ENCODE data around the gene BANP. TPM values are rescaled to one million over a fixed set of nuclear protein-coding genes. Genes with fewer than 3 reads are reported as not detected.
"Not testable (repeated sequence)": the region's sequence is repeated elsewhere in the genome, so short reads cannot be mapped to it uniquely, and the experiment has no call there.

The BANP gene
- total and polyA plus RNA-seq, 2 experiments from 2014 or later = 22.8 to 23.8 TPM

DNA sequence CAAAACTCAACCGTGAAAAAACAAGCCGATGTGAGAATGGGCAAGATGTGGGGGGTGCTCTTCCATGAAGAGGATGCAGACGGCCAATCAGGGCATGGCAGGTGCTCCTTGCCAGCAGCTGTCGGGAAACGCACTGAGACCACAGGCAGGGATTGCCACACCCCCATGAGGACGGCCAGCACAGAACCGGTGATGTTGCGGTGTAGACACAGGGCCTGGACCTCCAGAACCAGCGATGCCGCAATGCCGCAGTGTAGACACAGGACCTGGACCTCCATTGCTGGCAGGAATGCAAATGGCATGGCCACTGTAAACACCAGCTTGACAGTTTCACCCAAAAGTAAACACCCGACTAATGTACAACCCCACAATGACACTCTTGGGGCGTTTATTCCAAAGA is 164.9 kb downstream of the BANP start:
- 92% methylated on average over 13 of the region's 13 CpGs for whole genome bisulfite sequencing (ENCODE audit: low lambda C conversion rate, missing lambda C conversion rate)
- no peaks in the 10 kb centered on the region for H3K79me2 ChIP-seq
- no peaks in the 10 kb centered on the region for H3K9me3 ChIP-seq (ENCODE audit: low read depth)
- no peak for DNase-seq (ENCODE audit: low spot score)
- H3K4me2 ChIP-seq = no peak overlapping the region
- no peaks in the 10 kb centered on the region for H3K9me2 ChIP-seq (replicated peaks; ENCODE audit: insufficient read depth)
- no peaks in the 10 kb centered on the region for H3K27me3 ChIP-seq
- no peak overlapping the region for H2AFZ ChIP-seq
- H3K36me3 ChIP-seq (replicated peaks; ENCODE audit: insufficient read depth, low read depth) = no peaks in the 10 kb centered on the region
- TF ChIP-seq, protein P1, sequence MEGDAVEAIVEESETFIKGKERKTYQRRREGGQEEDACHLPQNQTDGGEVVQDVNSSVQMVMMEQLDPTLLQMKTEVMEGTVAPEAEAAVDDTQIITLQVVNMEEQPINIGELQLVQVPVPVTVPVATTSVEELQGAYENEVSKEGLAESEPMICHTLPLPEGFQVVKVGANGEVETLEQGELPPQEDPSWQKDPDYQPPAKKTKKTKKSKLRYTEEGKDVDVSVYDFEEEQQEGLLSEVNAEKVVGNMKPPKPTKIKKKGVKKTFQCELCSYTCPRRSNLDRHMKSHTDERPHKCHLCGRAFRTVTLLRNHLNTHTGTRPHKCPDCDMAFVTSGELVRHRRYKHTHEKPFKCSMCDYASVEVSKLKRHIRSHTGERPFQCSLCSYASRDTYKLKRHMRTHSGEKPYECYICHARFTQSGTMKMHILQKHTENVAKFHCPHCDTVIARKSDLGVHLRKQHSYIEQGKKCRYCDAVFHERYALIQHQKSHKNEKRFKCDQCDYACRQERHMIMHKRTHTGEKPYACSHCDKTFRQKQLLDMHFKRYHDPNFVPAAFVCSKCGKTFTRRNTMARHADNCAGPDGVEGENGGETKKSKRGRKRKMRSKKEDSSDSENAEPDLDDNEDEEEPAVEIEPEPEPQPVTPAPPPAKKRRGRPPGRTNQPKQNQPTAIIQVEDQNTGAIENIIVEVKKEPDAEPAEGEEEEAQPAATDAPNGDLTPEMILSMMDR (IDR thresholded peaks at IDR 0.05; ENCODE audit: poor library complexity) = no peak
- TF ChIP-seq EZH2 (IDR thresholded peaks at IDR 0.05; ENCODE audit: borderline replicate concordance) (no peak), EZH2phosphoT487 (IDR thresholded peaks at IDR 0.05; ENCODE audit: low read depth, severe bottlenecking, unreplicated experiment) (no peak)
- no peak overlapping the region for H3K4me3 ChIP-seq
- peaks cover 11% of the 10 kb centered on the region for H3K4me1 ChIP-seq (ENCODE audit: insufficient read depth)
- no peaks in the 10 kb centered on the region for H4K20me1 ChIP-seq (ENCODE audit: insufficient read depth, poor library complexity, severe bottlenecking)
- H3K27ac ChIP-seq = no peak overlapping the region

DNA sequence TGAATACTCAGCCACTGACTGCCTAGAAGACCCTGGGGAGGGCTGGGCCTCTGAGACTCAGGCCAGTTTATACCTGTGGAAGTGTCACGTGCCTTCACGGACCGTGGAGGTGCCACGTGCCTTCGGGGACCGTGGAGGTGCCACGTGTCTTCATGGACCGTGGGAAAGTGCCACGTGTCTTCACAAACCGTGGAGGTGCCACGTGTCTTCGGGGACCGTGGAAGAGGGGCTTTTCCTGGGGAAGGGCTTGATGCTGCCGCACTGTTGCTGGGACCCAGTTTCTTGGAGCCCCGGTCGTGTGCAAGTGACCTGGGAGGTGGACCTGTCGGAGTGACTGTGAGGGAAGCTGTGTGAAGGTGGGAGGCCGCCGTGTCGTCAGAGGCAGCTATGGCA is 166.2 kb downstream of the BANP start:
- no peaks in the 10 kb centered on the region for H3K36me3 ChIP-seq (replicated peaks; ENCODE audit: insufficient read depth, low read depth)
- no peaks in the 10 kb centered on the region for H4K20me1 ChIP-seq (ENCODE audit: insufficient read depth, poor library complexity, severe bottlenecking)
- H3K9me3 ChIP-seq (ENCODE audit: low read depth) = no peaks in the 10 kb centered on the region
- no peaks in the 10 kb centered on the region for H3K27me3 ChIP-seq
- H2AFZ ChIP-seq = no peak overlapping the region
- peaks cover 11% of the 10 kb centered on the region for H3K4me1 ChIP-seq (ENCODE audit: insufficient read depth)
- H3K4me2 ChIP-seq = no peak overlapping the region
- no peak overlapping the region for H3K27ac ChIP-seq
- H3K9me2 ChIP-seq (replicated peaks; ENCODE audit: insufficient read depth) = no peaks in the 10 kb centered on the region
- no peak for TF ChIP-seq EZH2 (IDR thresholded peaks at IDR 0.05; ENCODE audit: borderline replicate concordance)
- no peak for TF ChIP-seq EZH2phosphoT487 (IDR thresholded peaks at IDR 0.05; ENCODE audit: low read depth, severe bottlenecking, unreplicated experiment)
- TF ChIP-seq, protein P1 (IDR thresholded peaks at IDR 0.05; ENCODE audit: poor library complexity) = no peak
- DNase-seq (ENCODE audit: low spot score) = no peak
- WGBS (ENCODE audit: low lambda C conversion rate, missing lambda C conversion rate) = 94% methylated on average over 20 of the region's 20 CpGs
- H3K79me2 ChIP-seq = no peaks in the 10 kb centered on the region
- H3K4me3 ChIP-seq = no peak overlapping the region

DNA sequence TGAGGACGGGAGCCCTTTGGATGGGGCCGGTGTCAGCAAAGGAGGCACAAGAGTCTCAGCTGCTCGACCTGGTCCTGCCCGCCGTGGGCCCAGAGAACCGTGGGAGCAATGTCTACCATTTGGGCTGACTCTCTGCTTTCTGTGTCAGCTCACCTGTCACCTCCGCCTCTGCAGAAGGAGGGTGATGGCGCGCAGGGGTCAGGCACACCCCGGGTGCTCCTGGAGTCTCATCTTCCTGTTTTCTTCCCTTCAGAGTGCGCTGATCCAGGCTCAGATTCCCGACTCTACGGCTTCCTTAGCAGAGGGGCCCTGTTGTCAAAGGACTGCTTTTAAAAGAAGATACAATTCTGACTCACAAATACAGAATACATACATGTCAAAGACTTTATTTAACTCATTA is 167.1 kb downstream of the BANP start:
- no peaks in the 10 kb centered on the region for H4K20me1 ChIP-seq (ENCODE audit: insufficient read depth, poor library complexity, severe bottlenecking)
- 52% methylated on average over 13 of the region's 13 CpGs for WGBS (ENCODE audit: low lambda C conversion rate, missing lambda C conversion rate)
- TF ChIP-seq EZH2phosphoT487 (IDR thresholded peaks at IDR 0.05; ENCODE audit: low read depth, severe bottlenecking, unreplicated experiment) (no peak), EZH2 (IDR thresholded peaks at IDR 0.05; ENCODE audit: borderline replicate concordance) (no peak)
- TF ChIP-seq, protein P1 (IDR thresholded peaks at IDR 0.05; ENCODE audit: poor library complexity) = no peak
- no peak for DNase-seq (ENCODE audit: low spot score)
- no peak overlapping the region for H2AFZ ChIP-seq
- peak overlapping the region; percentile 18 for H3K27ac ChIP-seq
- H3K4me1 ChIP-seq (ENCODE audit: insufficient read depth) = peaks cover 11% of the 10 kb centered on the region
- H3K27me3 ChIP-seq = no peaks in the 10 kb centered on the region
- H3K9me2 ChIP-seq (replicated peaks; ENCODE audit: insufficient read depth) = no peaks in the 10 kb centered on the region
- H3K36me3 ChIP-seq (replicated peaks; ENCODE audit: insufficient read depth, low read depth) = no peaks in the 10 kb centered on the region
- H3K79me2 ChIP-seq = no peaks in the 10 kb centered on the region
- H3K4me3 ChIP-seq = no peak overlapping the region
- peak overlapping the region; percentile 4 for H3K4me2 ChIP-seq
- no peaks in the 10 kb centered on the region for H3K9me3 ChIP-seq (ENCODE audit: low read depth)

DNA sequence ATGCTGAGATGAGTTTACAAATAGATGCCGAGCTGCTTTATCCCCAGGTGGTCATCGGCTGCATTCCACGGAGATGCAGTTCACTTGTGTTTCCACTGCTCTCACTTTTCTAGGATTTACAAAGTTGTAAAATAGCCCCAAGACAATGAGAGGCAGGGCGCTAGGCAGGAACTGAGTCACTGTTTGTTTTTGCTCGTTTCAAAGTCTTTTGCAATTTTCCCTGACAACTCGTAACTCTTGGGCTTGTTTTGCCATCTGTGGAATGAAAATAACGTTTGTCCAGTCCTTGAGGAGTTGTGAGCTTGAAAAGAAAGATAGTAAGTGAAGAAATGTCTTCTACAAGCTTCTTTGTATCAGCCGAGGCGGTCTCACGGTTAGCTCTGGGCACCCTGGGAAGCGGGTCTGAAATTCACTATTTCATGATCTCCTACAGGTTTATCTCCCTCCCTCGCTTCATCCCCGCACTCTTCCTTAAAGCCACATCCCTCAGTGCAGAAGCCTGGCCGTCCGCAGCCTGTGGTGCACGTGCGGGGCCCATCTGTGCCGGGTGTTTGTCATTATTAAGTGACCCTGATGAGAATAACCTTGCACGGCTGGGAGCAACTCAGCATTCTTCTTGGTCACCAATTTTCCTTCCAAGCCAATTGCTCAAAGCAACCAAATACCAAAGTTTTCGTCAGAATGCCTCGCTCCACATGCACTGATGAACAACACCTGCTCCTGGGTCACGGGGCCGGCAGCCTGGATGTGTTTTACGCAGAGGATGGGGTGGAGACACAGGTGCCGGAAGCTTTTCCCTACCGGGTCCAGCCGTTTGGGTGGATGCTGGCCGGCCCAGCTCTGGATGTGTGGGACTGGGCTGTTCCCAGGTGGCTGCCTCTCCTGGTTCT is 167.9 kb downstream of the BANP start:
- Histone ChIP-seq H3K4me1 (ENCODE audit: insufficient read depth) (peaks cover 11% of the 10 kb centered on the region), H3K4me2 (peak overlapping the region; percentile 4), H3K27ac (peak overlapping the region; percentile 44)
- not testable (repeated sequence) for H3K79me2 ChIP-seq; H3K9me3 ChIP-seq (ENCODE audit: low read depth); H3K36me3 ChIP-seq (replicated peaks; ENCODE audit: insufficient read depth, low read depth); H4K20me1 ChIP-seq (ENCODE audit: insufficient read depth, poor library complexity, severe bottlenecking); H3K4me3 ChIP-seq; H3K9me2 ChIP-seq (replicated peaks; ENCODE audit: insufficient read depth); H3K27me3 ChIP-seq; H2AFZ ChIP-seq
- 34% methylated on average over 28 of the region's 28 CpGs for WGBS (ENCODE audit: low lambda C conversion rate, missing lambda C conversion rate)
- DNase-seq (ENCODE audit: low spot score) = peak; percentile 65

DNA sequence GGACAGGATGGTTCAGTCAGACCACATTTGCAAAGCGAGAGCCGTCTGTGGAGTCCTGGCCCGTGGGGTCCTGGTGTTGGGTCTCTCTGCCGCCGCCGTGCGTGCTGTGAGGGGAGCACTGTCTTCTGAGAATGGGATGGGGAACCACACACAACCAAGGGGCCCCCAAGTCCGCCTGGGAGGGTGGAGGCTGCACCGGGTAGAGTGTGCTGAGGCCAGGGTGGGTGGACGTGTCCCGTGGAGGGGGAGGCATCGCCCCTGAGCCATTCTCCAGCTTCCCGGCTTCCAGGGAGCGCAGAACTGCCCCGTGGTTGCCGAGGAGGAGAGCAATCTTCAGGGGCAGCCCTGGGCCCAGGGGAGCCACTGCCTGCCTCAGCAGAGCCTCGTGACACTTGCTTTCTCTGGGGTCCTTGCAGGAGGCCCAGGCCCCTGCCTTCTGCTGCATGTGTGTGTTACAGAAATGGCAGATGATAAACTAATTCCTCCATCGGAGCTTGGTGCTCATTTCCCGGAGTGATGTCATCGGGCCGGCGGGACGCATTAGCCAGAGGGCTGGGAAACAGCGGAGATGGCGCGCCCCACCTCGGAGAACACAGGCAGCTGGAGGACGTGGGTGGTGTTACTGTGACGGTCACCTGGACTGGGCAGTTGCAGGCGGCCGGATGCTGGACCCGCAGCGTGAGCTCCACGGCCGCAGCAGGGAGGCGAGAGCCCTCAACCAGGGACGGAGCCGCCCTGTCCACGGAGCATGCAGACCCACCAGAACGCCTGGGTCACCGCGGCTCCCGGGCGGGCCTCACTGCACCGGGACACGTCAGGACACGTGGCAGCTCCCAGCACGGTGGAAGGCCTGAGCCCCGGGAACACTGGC is 168.9 kb downstream of the BANP start:
- not testable (repeated sequence) for H3K9me2 ChIP-seq (replicated peaks; ENCODE audit: insufficient read depth); H3K36me3 ChIP-seq (replicated peaks; ENCODE audit: insufficient read depth, low read depth); H3K79me2 ChIP-seq; H3K9me3 ChIP-seq (ENCODE audit: low read depth); H2AFZ ChIP-seq; H3K27me3 ChIP-seq; H3K4me2 ChIP-seq; H3K27ac ChIP-seq; H4K20me1 ChIP-seq (ENCODE audit: insufficient read depth, poor library complexity, severe bottlenecking); H3K4me3 ChIP-seq; DNase-seq (ENCODE audit: low spot score)
- WGBS (ENCODE audit: low lambda C conversion rate, missing lambda C conversion rate) = 96% methylated on average over 47 of the region's 49 CpGs
- H3K4me1 ChIP-seq (ENCODE audit: insufficient read depth) = peaks cover 11% of the 10 kb centered on the region
